Measurements from ENCODE around the gene KRT75.

Gene KRT75

DNA sequence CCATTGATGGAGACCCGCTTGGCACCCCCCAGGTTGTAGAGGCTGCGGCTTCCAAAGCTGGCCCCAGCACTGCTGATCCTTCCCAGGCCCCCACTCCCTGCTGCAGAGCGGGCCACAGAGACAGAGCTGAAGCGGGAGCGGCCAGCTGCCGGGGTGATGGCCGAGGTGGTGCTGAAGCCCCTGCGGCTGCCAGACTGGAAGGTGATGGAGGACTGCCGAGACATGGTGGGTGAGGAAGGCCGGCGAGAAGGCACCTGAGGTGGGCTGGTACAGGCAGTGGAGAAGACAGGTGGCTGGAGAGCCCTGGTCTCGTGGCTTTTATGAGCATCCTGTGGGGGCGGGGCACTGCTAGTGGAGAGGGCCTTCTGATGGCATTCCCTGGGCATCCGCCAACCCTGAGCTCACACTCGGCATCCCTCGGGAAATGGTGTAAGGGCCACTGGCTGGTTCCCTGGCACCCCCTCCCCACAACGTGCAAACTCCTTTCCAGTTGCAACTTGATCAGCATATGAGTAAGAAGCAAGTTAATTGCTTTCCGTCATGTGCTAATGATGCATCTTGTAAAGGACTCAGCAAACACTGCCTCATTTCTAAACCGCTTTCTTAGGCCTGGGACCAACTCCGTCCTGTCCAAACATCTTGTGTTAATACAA lies at the start of gene KRT75:
Gene KRT75 (minus strand): TSS at position 291 of the 653 bp plus-strand sequence. CDS start 67 bp downstream, at position 224.
- no peak for DNase-seq (ENCODE audit: low read depth)
- H3K4me3 ChIP-seq (ENCODE audit: control insufficient read depth, low read depth, low read length), result no peak within 1 kb of the TSS

DNA sequence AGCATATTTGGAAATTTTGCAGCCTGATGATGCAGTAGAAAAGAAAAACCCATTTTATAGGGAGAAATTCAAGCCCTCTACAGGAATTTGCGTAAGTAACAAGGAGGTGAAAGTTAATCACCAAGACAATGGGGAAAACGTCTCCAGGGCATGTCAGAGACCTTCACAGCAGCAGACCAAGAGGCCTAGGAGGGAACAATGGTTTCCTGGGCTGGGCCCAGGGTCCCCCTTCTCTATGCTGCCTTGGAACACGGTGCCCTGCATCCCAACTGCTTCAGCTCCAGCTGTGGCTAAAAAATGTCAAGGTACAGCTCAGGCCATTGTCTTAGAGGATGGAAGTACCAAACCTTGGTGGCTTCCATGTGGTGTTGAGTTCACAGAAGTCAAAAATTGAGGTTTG lies 45.9 kb upstream of the KRT75 start:
- TF ChIP-seq, protein P1, sequence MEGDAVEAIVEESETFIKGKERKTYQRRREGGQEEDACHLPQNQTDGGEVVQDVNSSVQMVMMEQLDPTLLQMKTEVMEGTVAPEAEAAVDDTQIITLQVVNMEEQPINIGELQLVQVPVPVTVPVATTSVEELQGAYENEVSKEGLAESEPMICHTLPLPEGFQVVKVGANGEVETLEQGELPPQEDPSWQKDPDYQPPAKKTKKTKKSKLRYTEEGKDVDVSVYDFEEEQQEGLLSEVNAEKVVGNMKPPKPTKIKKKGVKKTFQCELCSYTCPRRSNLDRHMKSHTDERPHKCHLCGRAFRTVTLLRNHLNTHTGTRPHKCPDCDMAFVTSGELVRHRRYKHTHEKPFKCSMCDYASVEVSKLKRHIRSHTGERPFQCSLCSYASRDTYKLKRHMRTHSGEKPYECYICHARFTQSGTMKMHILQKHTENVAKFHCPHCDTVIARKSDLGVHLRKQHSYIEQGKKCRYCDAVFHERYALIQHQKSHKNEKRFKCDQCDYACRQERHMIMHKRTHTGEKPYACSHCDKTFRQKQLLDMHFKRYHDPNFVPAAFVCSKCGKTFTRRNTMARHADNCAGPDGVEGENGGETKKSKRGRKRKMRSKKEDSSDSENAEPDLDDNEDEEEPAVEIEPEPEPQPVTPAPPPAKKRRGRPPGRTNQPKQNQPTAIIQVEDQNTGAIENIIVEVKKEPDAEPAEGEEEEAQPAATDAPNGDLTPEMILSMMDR (IDR thresholded peaks at IDR 0.05; ENCODE audit: control insufficient read depth, insufficient read depth, low read depth, low read length, missing control alignments), result no peak
- no peak overlapping the region for H3K4me3 ChIP-seq (ENCODE audit: control insufficient read depth, low read depth, low read length)
- DNase-seq (ENCODE audit: low read depth), result no peak

More for the DNA sequence above, at the start of gene KRT75:
- TF ChIP-seq, protein P1 (IDR thresholded peaks at IDR 0.05; ENCODE audit: control insufficient read depth, insufficient read depth, low read depth, low read length, missing control alignments), result no peak

DNA sequence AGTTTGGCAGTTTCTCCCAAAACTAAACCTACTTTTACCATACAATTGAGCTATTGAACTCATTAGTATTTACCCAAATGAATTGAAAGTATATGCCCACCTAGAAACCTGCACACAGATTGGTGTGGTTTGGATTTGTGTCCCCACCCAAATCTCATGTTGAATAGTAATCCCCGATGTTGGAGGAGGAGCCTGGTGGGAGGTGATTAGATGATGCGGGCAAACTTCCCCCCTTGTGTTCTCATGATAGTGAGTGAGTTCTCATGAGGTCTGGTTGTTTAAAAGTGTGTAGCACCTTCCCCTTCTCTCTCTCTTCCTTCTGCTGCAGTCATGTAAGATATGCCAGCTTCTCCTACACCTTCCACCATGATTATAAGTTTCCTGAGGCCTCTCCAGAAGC lies 43.5 kb upstream of the KRT75 start:
- no peak for DNase-seq (ENCODE audit: low read depth)
- TF ChIP-seq, protein P1 (IDR thresholded peaks at IDR 0.05; ENCODE audit: control insufficient read depth, insufficient read depth, low read depth, low read length, missing control alignments), result no peak
- no peak overlapping the region for H3K4me3 ChIP-seq (ENCODE audit: control insufficient read depth, low read depth, low read length)

DNA sequence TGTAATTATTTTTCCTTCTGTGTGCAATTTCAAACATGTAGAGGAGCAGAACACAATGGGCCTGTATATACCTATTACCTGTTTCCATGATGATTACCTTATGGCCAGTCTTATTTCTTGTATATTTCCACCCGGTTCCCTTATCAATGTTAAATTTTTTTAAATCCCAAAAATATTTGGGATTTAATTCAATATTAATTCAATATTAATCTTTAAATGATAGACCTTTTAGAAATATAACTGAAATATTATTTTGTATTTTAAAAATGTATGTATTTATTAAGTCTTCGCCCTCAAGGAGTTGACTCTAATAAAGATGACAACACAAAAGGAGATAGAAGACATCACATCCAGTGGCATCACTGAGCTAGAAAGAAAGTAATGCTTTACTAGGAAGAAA lies 40.0 kb upstream of the KRT75 start:
- TF ChIP-seq, protein P1 (IDR thresholded peaks at IDR 0.05; ENCODE audit: control insufficient read depth, insufficient read depth, low read depth, low read length, missing control alignments), result no peak
- no peak overlapping the region for H3K4me3 ChIP-seq (ENCODE audit: control insufficient read depth, low read depth, low read length)
- DNase-seq (ENCODE audit: low read depth), result no peak

DNA sequence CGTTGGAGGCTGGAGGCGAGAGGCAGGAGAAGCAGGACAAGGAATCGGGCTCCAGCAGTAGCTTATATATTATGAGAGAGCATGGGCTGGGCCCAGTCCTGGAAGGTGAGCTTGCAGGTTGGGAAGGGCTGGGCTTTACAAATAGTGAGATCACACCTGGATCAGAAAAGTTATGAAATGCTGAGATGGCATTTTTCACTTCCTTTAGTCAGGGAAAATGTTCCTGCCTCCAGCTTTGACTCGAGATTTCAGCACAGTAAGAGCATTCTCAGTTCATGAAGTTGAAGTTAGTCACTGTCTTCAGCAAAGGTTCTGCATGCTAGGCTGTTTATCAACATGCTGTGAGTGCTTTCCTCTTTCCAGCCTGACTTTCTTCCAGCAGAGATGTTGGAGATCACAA lies 39.6 kb upstream of the KRT75 start, which contains the start of gene KRT6C:
Gene KRT6C (minus strand): TSS at position 38 of the 400 bp plus-strand sequence. CDS start 68 bp downstream, outside the sequence.
- H3K4me3 ChIP-seq (ENCODE audit: control insufficient read depth, low read depth, low read length), result no peak within 1 kb of the TSS
- TF ChIP-seq, protein P1 (IDR thresholded peaks at IDR 0.05; ENCODE audit: control insufficient read depth, insufficient read depth, low read depth, low read length, missing control alignments), result no peak
- DNase-seq (ENCODE audit: low read depth), result no peak

DNA sequence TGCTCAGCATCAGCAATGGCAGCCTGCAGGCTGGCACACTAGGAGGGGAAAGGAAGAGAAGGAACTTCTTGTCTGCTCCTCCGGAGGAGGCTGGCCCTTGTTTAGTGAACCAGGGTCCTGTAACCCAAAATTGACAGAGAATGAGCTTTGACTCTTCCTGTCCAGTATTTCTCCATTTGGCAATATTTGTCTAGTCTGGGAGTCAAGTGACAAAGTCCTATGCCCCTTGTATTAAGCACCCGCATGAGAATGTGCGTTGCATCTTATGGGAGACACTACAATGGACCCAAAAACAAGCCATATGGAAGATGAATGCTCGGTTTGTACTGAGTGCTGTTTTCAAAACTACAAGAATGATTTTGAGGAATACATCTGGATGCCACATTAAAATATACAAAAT lies 35.7 kb upstream of the KRT75 start:
- TF ChIP-seq, protein P1 (IDR thresholded peaks at IDR 0.05; ENCODE audit: control insufficient read depth, insufficient read depth, low read depth, low read length, missing control alignments), result no peak
- DNase-seq (ENCODE audit: low read depth), result no peak
- no peak overlapping the region for H3K4me3 ChIP-seq (ENCODE audit: control insufficient read depth, low read depth, low read length)

All from AG09309 (cell line).